ENCODE data around the gene BCL11A.
A peak's percentile ranks its signal among the peaks of the same experiment; 100 is the strongest.

GRCh38 chr2:60555066-60555782 is 1.8 kb upstream of the BCL11A start:
- peak in 6 of 7 experiments; percentile 15 to 62 (median 54) for TF ChIP-seq CTCF (IDR thresholded peaks at IDR 0.05)
- peak in 1 of 3 donors; percentile 1 for TF ChIP-seq POLR2A (IDR thresholded peaks at IDR 0.05)
